GM19351 (cell line): ENCODE results near the gene NCAPH2.
A peak's percentile ranks its signal among the peaks of the same experiment; 100 is the strongest.

Experiments
- ATAC-seq: cut with Tn5 transposase; IDR thresholded peaks from one replicate; pipeline ENCODE4 v1.9.1; 2021; ENCODE audit warnings: mild to moderate bottlenecking, moderate library complexity; ENCODE audit not compliant: unreplicated experiment

The NCAPH2 gene

GRCh38 chr22:50545522-50546325 lies 37.7 kb downstream of the NCAPH2 start, which contains the start of gene KLHDC7B:
Gene KLHDC7B, plus strand, starts transcription at chr22:50545899. Its CDS starts 345 bp downstream, at chr22:50546244.
- no peak for ATAC-seq

GRCh38 chr22:50546326-50547262 lies 38.6 kb downstream of the NCAPH2 start:
- ATAC-seq: no peak

- ATAC-seq: no peak
Measured at GRCh38 chr22:50547263-50547985, 39.4 kb downstream of the NCAPH2 start.

- ATAC-seq: no peak
Measured at GRCh38 chr22:50548040-50548920, 40.3 kb downstream of the NCAPH2 start.

GRCh38 chr22:50548921-50549790 lies 41.1 kb downstream of the NCAPH2 start:
- no peak for ATAC-seq

- ATAC-seq: no peak
Measured at GRCh38 chr22:50550395-50550794, 42.4 kb downstream of the NCAPH2 start.

- ATAC-seq: no peak
Measured at GRCh38 chr22:50551160-50551752, 43.2 kb downstream of the NCAPH2 start.

GRCh38 chr22:50553310-50553709 lies 45.3 kb downstream of the NCAPH2 start:
- ATAC-seq: no peak

GRCh38 chr22:50556703-50557102 lies 48.7 kb downstream of the NCAPH2 start:
- ATAC-seq: no peak

- no peak for ATAC-seq
Measured at GRCh38 chr22:50560034-50560433, 52.0 kb downstream of the NCAPH2 start.

GRCh38 chr22:50561401-50562358 lies 53.7 kb downstream of the NCAPH2 start:
- ATAC-seq: no peak

- ATAC-seq: peak; percentile 98
Measured at GRCh38 chr22:50562523-50563412, 54.7 kb downstream of the NCAPH2 start, which contains the start of gene SYCE3. Gene SYCE3, minus strand, starts transcription at chr22:50562919. Its CDS starts 6,514 bp downstream, at chr22:50556405.

GRCh38 chr22:50563413-50564160 lies 55.6 kb downstream of the NCAPH2 start:
- no peak for ATAC-seq

- no peak for ATAC-seq
Measured at GRCh38 chr22:50564289-50564688, 56.3 kb downstream of the NCAPH2 start.

- ATAC-seq: no peak
Measured at GRCh38 chr22:50567721-50568252, 59.8 kb downstream of the NCAPH2 start.
